GM13977 (cell line): ENCODE measurements around the gene EXD3.

Source experiments
- DNase-seq: peaks from one replicate; pipeline ENCODE4 v3.0.0; 2012; ENCODE audit warnings: low spot score
- CTCF ChIP-seq: IDR thresholded peaks from 2 replicates; pipeline ENCODE4 v1.5.1; 2012; ENCODE audit warnings: mild to moderate bottlenecking, control low read depth; ENCODE audit not compliant: insufficient read depth; ENCODE audit errors: extremely low read depth, missing control alignments
- in situ Hi-C: fragments of 300-500 bp; cut with MboI; formaldehyde crosslinking; loops from one replicate; pipeline ENCODE4 v1.12.0; 2022; ENCODE audit warnings: low sequenced_read_pairs, low pct_unique_long_range_greater_than_20kb, mixed read lengths, inconsistent platforms; ENCODE audit not compliant: unreplicated experiment

Gene EXD3

GRCh38 chr9:137461663-137462395 lies 38.9 kb upstream of the EXD3 start:
- peak; percentile 29 for TF ChIP-seq CTCF

GRCh38 chr9:137461316-137461662 lies 38.3 kb upstream of the EXD3 start:
- in situ Hi-C loops: no loop called here
- no peak for TF ChIP-seq CTCF
- no peak for DNase-seq

More at GRCh38 chr9:137461663-137462395, 38.9 kb upstream of the EXD3 start:
- DNase-seq: peak; percentile 89
- in situ Hi-C loops: no loop called here

- in situ Hi-C loops: no loop called here
- no peak for DNase-seq
- TF ChIP-seq CTCF: no peak
Observed at GRCh38 chr9:137460363-137461315, 37.7 kb upstream of the EXD3 start.

- in situ Hi-C loops: no loop called here
- no peak for TF ChIP-seq CTCF
- no peak for DNase-seq
Observed at GRCh38 chr9:137459601-137460362, 36.8 kb upstream of the EXD3 start.

GRCh38 chr9:137459152-137459600 lies 36.2 kb upstream of the EXD3 start, which contains the start of gene NSMF:
TSS of gene NSMF (minus strand) at chr9:137459334. CDS start at chr9:137459102, 232 bp downstream.
- no peak for TF ChIP-seq CTCF
- DNase-seq: peak; percentile 100
- in situ Hi-C loops: no loop called here
